ENCODE data around the gene ZNF681.

Gene ZNF681

DNA sequence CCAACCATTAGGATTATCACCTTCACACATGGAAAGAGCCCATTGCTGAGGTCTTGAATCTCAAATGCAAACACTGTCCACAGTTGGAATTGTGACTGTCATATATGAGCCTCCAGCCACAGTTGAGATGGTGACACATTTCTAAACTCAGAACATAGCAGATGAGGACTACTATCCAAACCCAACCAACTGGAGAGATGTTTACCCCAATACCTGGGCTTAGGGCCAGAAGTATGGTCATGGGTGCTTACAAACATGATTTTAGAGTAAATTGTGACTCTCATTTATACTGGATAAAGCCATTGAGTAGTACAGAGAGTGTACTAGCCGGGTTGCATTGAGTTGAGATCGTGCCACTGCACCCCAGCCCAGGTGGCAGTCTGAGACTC lies 14.0 kb upstream of the ZNF681 start:
- Histone ChIP-seq H3K9ac (ENCODE audit: low read depth, low read length) (no peak overlapping the region), H3K4me2 (ENCODE audit: insufficient read depth, low read length) (no peak overlapping the region), H3K27ac (ENCODE audit: low read length) (no peak overlapping the region), H3K79me2 (ENCODE audit: insufficient read depth, low read length) (peaks cover 45% of the 10 kb centered on the region), H3K9me3 (ENCODE audit: insufficient read depth, low read length, severe bottlenecking) (no peaks in the 10 kb centered on the region), H2AFZ (ENCODE audit: low read depth, low read length) (no peak overlapping the region), H3K4me1 (ENCODE audit: insufficient read depth, low read length) (no peaks in the 10 kb centered on the region), H3K27me3 (ENCODE audit: insufficient read depth, low read length, poor library complexity) (no peaks in the 10 kb centered on the region), H3K4me3 (ENCODE audit: low read depth in 1 of 2, low read length in 2 of 2) (no peak overlapping the region), H4K20me1 (ENCODE audit: insufficient read depth, low read length) (no peaks in the 10 kb centered on the region), H3K36me3 (ENCODE audit: insufficient read depth, low read length) (peaks cover 19% of the 10 kb centered on the region)
- no peak for ATAC-seq (ENCODE audit: insufficient read depth, low read depth)
- no peak for DNase-seq
- no peak for TF ChIP-seq CTCF (IDR thresholded peaks at IDR 0.05; ENCODE audit: borderline replicate concordance, extremely low read depth, low read length, poor library complexity, severe bottlenecking)
- no peak for TF ChIP-seq EZH2 (IDR thresholded peaks at IDR 0.05; ENCODE audit: borderline replicate concordance, low read depth, low read length, severe bottlenecking)

GRCh38 chr19:23771761-23772674 lies 13.3 kb upstream of the ZNF681 start:
- H3K27ac ChIP-seq (ENCODE audit: low read length), result no peak overlapping the region
- no peak overlapping the region for H3K9ac ChIP-seq (ENCODE audit: low read depth, low read length)
- H2AFZ ChIP-seq (ENCODE audit: low read depth, low read length), result no peak overlapping the region
- ATAC-seq (ENCODE audit: insufficient read depth, low read depth), result no peak
- H3K36me3 ChIP-seq (ENCODE audit: insufficient read depth, low read length), result peaks cover 16% of the 10 kb centered on the region
- no peaks in the 10 kb centered on the region for H4K20me1 ChIP-seq (ENCODE audit: insufficient read depth, low read length)
- H3K4me1 ChIP-seq (ENCODE audit: insufficient read depth, low read length), result no peaks in the 10 kb centered on the region
- H3K79me2 ChIP-seq (ENCODE audit: insufficient read depth, low read length), result peaks cover 48% of the 10 kb centered on the region
- no peak for DNase-seq
- no peak overlapping the region for H3K4me2 ChIP-seq (ENCODE audit: insufficient read depth, low read length)
- H3K4me3 ChIP-seq (ENCODE audit: low read depth in 1 of 2, low read length in 2 of 2), result no peak overlapping the region
- no peaks in the 10 kb centered on the region for H3K9me3 ChIP-seq (ENCODE audit: insufficient read depth, low read length, severe bottlenecking)
- TF ChIP-seq CTCF (IDR thresholded peaks at IDR 0.05; ENCODE audit: borderline replicate concordance, extremely low read depth, low read length, poor library complexity, severe bottlenecking), result no peak
- no peak for TF ChIP-seq EZH2 (IDR thresholded peaks at IDR 0.05; ENCODE audit: borderline replicate concordance, low read depth, low read length, severe bottlenecking)
- no peaks in the 10 kb centered on the region for H3K27me3 ChIP-seq (ENCODE audit: insufficient read depth, low read length, poor library complexity)

GRCh38 chr19:23771316-23771715 lies 12.6 kb upstream of the ZNF681 start:
- Histone ChIP-seq H2AFZ (ENCODE audit: low read depth, low read length) (no peak overlapping the region), H4K20me1 (ENCODE audit: insufficient read depth, low read length) (no peaks in the 10 kb centered on the region), H3K27me3 (ENCODE audit: insufficient read depth, low read length, poor library complexity) (no peaks in the 10 kb centered on the region), H3K4me2 (ENCODE audit: insufficient read depth, low read length) (no peak overlapping the region), H3K79me2 (ENCODE audit: insufficient read depth, low read length) (peaks cover 51% of the 10 kb centered on the region), H3K27ac (ENCODE audit: low read length) (no peak overlapping the region), H3K36me3 (ENCODE audit: insufficient read depth, low read length) (peaks cover 12% of the 10 kb centered on the region), H3K9me3 (ENCODE audit: insufficient read depth, low read length, severe bottlenecking) (no peaks in the 10 kb centered on the region), H3K4me1 (ENCODE audit: insufficient read depth, low read length) (no peaks in the 10 kb centered on the region), H3K4me3 (ENCODE audit: low read depth in 1 of 2, low read length in 2 of 2) (no peak overlapping the region), H3K9ac (ENCODE audit: low read depth, low read length) (no peak overlapping the region)
- ATAC-seq (ENCODE audit: insufficient read depth, low read depth), result no peak
- no peak for DNase-seq
- TF ChIP-seq CTCF (IDR thresholded peaks at IDR 0.05; ENCODE audit: borderline replicate concordance, extremely low read depth, low read length, poor library complexity, severe bottlenecking) (no peak), EZH2 (IDR thresholded peaks at IDR 0.05; ENCODE audit: borderline replicate concordance, low read depth, low read length, severe bottlenecking) (no peak)

All from DND-41 (cell line).